ENCODE results near the gene CLOCK.

CLOCK gene

GRCh38 chr4:55424791-55425190, 121.9 kb downstream of the CLOCK start:
- TF ChIP-seq SIN3A (IDR thresholded peaks at IDR 0.05; ENCODE audit: borderline replicate concordance, insufficient read depth, low read length) (no peak), REST (IDR thresholded peaks at IDR 0.05; ENCODE audit: insufficient read depth in 1 of 2, low read depth in 2 of 2, low read length in 2 of 2) (no peak), POLR2AphosphoS5 (IDR thresholded peaks at IDR 0.05; ENCODE audit: low read depth, low read length) (no peak), FOXP2 (optimal IDR thresholded peaks at IDR 0.05; ENCODE audit: borderline replicate concordance, extremely low read depth, extremely low read length, insufficient read depth) (no peak), TAF1 (IDR thresholded peaks at IDR 0.05; ENCODE audit: borderline replicate concordance, insufficient read depth, low read length) (no peak)

GRCh38 chr4:55416176-55416575, 130.5 kb downstream of the CLOCK start:
- TF ChIP-seq REST (IDR thresholded peaks at IDR 0.05; ENCODE audit: insufficient read depth in 1 of 2, low read depth in 2 of 2, low read length in 2 of 2) (no peak), TAF1 (IDR thresholded peaks at IDR 0.05; ENCODE audit: borderline replicate concordance, insufficient read depth, low read length) (no peak), POLR2AphosphoS5 (IDR thresholded peaks at IDR 0.05; ENCODE audit: low read depth, low read length) (no peak), FOXP2 (optimal IDR thresholded peaks at IDR 0.05; ENCODE audit: borderline replicate concordance, extremely low read depth, extremely low read length, insufficient read depth) (no peak), SIN3A (IDR thresholded peaks at IDR 0.05; ENCODE audit: borderline replicate concordance, insufficient read depth, low read length) (no peak)

- TF ChIP-seq REST (IDR thresholded peaks at IDR 0.05; ENCODE audit: insufficient read depth in 1 of 2, low read depth in 2 of 2, low read length in 2 of 2) (no peak), SIN3A (IDR thresholded peaks at IDR 0.05; ENCODE audit: borderline replicate concordance, insufficient read depth, low read length) (no peak), POLR2AphosphoS5 (IDR thresholded peaks at IDR 0.05; ENCODE audit: low read depth, low read length) (no peak), FOXP2 (optimal IDR thresholded peaks at IDR 0.05; ENCODE audit: borderline replicate concordance, extremely low read depth, extremely low read length, insufficient read depth) (no peak), TAF1 (IDR thresholded peaks at IDR 0.05; ENCODE audit: borderline replicate concordance, insufficient read depth, low read length) (no peak)
Measured at GRCh38 chr4:55411621-55412020, 135.1 kb downstream of the CLOCK start.

- TF ChIP-seq FOXP2 (optimal IDR thresholded peaks at IDR 0.05; ENCODE audit: borderline replicate concordance, extremely low read depth, extremely low read length, insufficient read depth), result no peak
- TF ChIP-seq TAF1 (IDR thresholded peaks at IDR 0.05; ENCODE audit: borderline replicate concordance, insufficient read depth, low read length), result no peak
- TF ChIP-seq SIN3A (IDR thresholded peaks at IDR 0.05; ENCODE audit: borderline replicate concordance, insufficient read depth, low read length), result no peak
- no peak for TF ChIP-seq REST (IDR thresholded peaks at IDR 0.05; ENCODE audit: insufficient read depth in 1 of 2, low read depth in 2 of 2, low read length in 2 of 2)
- TF ChIP-seq POLR2AphosphoS5 (IDR thresholded peaks at IDR 0.05; ENCODE audit: low read depth, low read length), result no peak
Measured at GRCh38 chr4:55410431-55410830, 136.3 kb downstream of the CLOCK start.

Data from PFSK-1 (cell line).